GM21717 (cell line): ENCODE measurements around the gene GALNT18.

Experiments used
- ATAC-seq: cut with Tn5 transposase; IDR thresholded peaks from one replicate; pipeline ENCODE4 v1.9.1; 2021; ENCODE audit warnings: mild to moderate bottlenecking, moderate library complexity; ENCODE audit not compliant: unreplicated experiment

The GALNT18 gene

GRCh38 chr11:11568651-11569229, 53.1 kb downstream of the GALNT18 start:
- no peak for ATAC-seq

GRCh38 chr11:11567936-11568650, 53.7 kb downstream of the GALNT18 start:
- no peak for ATAC-seq

DNA sequence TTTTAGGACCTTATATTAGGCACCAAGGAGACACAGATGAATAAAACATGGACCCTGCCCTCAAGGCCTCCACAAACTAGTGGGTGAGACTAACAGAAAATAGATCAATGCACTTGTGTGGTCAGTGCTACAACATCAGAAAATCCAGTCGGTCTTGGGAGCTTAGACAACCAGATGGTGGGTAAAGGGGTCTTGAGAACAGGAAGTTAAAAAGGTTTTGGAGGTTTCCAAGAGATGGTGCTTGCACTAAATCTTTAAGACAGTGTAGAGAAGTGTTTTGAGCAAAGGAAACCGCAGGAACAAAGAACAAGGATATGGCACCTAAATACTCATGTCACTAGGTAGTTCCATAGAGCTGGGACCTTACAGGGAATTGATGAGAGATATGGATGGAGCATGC, 56.2 kb downstream of the GALNT18 start:
- ATAC-seq: no peak

DNA sequence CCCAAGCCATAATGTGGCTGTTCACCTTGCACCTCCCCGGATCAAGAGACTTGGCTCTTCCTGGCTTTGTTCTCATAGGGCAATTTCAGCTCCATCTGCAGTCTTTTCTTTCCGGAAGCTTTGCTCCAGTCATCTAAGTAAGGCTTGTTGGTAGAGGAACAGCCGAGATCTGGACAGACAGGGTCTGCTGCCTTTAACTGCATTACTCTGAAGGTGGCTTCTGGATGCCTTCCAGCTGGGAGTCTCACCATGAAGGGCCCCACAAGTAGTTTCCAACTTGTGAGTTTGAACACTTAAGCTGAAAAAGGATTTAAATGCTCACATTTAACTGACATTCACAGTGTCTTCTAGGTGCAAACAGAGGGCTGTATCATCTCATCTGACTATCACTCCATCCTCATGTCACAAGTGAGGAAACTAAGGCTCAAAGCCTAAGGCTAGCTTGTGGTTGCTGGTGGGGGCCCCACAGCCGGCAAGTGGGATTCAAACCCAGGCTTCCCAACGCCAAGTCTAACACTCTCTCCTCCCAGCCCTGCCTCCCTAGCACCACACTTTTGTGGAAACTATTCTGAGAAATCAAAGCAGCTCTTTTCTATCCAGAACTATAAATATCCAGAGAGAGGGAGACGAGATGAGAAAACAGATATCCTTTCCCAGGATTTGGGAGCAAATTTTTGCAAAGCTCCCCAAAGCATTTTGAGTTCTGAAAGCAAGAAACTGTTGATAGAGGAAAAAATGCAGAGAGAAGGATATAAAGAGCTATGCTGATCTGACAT, 58.4 kb downstream of the GALNT18 start:
- no peak for ATAC-seq

- ATAC-seq: no peak
Observed at GRCh38 chr11:11561991-11562390, 59.8 kb downstream of the GALNT18 start.

GRCh38 chr11:11558826-11559225, 63.0 kb downstream of the GALNT18 start:
- ATAC-seq: no peak

DNA sequence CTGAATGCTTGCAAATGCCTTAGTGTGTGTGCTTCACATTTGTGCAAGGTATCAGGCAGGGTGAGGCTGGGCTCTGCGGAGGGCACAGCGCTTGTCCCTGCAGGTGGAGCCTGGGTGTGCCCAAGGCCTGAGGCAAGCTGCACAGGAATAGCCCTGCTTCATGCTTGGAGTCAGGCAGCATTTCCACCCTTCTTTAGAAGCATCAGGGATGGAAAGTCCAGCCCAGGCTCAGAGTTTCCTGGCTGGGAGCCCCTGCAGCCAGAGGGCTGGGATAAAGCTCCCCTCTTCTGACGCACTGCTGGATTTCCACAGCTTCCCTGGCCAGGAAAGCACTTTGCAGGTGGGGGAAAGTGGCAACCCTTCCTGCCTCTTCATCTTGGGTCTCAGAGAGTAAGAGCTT, 63.4 kb downstream of the GALNT18 start:
- ATAC-seq: no peak

DNA sequence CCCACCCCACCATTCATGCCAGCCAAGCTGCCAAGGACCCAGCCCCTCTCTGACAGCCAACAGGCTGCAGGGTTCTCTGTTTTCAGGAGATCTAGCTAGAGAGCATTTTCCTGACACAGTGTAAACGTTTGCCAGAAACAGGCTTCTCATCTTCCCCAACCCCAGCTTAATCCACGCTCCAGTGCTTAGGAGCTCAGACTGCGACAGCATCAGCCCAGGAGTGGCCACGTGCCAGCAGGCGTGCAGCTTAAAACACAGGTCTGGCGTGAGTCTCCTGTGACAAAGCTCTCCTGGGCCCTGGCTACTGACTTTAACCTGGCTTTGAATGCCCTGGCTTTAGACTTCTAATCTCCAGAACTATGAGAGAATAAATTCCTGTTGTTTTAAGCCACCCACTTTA, 66.6 kb downstream of the GALNT18 start:
- no peak for ATAC-seq

- ATAC-seq: no peak
Observed at GRCh38 chr11:11553573-11553972, 68.2 kb downstream of the GALNT18 start.

DNA sequence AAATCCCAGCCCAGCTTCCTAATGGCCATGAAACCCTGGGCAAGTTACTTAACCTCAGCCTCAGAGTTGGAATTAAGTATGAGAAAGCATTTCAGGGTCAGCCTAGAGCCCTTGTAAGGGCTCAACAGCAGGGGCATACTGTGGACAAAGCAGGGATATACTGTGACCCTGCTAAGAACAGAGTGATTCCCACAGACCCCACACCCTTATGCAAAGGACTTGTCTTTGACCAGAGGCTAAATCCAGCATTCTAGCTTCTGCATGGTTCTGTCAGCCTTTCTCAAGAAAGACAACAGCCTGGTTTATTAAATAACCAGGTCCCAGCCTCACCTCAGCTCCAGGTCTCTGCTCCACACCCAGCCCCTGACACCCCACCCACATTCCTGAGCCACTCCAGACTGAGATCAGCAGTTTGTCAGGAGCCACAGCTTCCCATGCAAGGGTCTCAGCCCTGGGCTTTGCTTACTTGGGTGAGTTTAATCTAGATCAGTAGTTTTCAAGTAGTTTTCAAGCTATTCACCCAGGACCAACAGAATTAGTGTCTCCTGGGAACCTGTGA, 69.2 kb downstream of the GALNT18 start:
- ATAC-seq: no peak

DNA sequence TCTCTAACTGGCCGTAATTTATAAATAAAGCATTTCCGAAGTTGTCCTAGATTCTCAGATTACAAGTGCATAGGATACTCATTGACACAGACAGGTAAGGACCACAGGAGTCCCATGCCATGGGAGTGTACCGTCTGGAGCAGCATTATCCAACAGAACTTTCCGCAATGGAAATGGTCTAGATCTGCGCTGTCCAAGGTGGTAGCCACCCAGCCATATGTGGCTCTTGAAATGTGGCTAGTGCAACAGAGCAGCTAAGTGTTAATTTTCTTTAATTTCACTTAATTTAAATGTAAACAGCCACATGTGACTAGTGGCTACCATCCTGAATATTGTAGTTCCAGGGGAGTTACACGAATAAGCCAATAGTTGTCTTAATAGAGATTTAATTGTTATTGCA, 71.3 kb downstream of the GALNT18 start:
- ATAC-seq: no peak

DNA sequence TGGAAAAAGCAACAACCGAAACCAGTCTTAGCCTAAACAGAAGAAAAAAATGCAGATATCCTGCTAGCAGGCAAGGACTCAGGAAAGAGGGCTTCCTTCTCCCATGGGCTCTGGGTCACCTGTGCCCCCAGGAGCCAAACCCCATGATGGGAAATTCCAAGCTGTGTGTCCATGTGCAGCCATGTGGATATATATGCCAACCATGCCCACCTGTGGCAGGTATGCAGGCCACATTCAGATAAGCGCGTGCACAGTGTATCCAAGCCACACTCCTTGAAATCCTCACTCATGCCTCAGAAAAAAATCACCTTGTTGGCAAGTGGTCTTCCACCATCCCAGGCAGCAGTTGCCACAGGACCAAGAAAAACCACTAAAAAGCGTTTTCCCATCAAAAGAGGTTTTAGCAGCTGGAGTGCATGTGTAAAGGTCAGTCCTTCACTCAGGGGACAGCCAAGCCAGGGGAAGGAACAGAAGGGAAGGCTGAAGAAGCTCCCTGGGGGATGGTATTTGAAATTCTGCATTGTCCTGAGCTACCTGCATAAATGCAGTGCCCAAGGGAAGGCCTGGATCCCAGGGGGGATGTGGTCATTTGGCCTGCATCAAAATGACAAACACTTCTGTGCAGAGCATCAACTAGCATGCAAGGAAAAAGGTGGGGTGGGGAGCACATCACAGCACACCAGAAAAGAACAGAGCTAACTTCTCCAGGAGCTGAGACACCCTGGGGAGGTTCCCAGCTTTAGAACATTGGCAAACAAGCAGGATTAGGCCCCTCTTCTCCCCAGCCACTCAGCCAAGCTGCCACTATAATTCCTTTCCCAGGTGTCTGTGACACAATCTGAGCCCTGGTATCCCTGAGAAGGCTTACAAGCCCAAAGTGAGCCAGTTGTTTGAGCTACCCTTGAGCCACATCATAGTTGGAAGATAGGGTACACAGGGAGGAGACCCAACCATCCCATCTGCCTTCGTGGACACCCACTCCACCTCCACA, 76.2 kb downstream of the GALNT18 start:
- ATAC-seq: no peak

DNA sequence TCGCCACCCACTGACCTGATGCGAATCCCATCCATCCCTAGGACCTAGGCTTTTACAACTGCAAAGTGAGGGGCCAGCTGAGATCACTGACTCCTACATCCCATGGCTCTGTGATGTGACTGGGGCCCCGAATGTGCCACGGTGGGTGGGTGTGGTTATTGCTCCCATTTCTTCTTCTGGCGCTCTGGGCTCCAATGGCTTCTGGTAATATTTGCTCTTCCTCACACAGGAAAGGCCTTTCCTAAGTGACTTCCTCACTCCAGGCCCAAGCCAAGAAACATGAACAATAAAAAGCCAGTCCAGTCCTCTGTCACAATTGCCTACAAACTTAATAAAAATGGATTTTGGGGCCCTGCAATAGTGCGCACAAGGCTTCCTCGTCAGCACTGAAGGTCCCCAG, 78.1 kb downstream of the GALNT18 start:
- ATAC-seq: no peak

GRCh38 chr11:11540157-11540556, 81.6 kb downstream of the GALNT18 start:
- no peak for ATAC-seq

DNA sequence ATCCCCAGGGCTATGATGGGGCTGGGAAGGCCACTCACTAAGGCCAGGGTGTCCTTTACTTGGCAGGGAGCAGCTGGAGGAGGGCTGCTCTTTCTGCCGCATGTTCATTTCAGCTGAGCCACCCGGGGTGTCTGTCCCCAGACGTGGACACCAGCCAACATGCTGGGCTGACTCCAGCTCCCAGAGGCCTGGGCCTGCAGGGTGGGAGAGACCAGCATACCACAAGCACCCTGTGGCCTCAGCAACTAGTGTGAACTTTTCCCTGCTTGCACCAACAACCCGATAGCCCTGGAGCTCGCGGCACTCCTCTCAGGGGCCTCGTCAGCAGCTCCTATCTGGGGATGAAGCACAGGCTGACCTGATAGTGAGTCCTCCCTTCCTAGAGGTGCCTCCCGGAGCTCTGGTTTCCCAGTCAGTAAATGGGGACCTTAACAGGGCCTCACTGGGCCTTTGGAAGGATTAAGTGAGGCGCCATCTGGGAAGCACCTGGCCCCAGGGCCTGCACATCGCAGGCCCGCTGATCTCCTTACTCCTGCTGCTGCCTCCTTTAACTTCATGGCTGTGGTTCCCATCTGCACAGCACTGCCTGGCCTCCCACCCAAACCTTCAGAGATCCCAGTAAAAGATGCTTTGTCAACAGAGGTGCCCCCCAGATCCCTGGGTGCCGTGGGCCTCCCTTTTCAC, 83.4 kb downstream of the GALNT18 start:
- ATAC-seq: no peak

DNA sequence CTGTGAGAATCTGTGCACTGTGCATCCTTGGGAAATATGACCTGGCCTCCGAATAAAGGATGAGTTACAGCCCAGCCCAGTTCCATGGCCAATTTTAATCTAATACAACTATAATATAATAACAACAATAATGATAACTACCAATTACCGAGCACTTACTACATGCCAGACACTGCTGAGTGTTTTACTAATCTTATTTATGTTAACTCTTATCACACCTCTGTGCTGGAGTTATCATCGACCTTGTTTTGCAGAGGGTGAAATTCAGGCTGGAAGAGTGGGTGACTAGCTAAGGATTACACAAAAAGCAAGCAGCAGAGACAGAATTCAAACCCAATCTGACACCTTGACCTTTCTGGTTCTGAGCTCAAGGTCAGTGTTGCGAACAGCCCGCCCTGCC, 83.9 kb downstream of the GALNT18 start:
- ATAC-seq: no peak

DNA sequence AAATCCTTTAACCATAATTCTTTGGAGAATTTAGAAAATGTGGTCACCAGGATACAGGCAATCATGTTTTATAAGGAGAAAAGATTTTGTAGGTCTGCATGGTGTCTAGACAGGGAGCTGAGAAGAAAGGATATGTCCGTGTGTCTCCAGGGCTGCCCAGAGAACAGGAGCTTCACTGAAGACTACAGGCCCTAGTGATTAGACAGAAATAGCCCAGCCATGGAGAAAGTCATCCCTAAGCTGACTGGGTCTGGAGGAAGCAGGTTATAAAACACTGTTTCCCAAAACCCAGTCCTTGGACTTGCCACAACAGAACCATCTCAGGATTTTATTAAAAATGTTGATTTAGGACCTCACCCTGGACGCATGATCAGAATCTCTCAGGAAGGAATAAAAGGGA, 84.4 kb downstream of the GALNT18 start:
- no peak for ATAC-seq

- ATAC-seq: no peak
Observed at GRCh38 chr11:11536650-11537049, 85.2 kb downstream of the GALNT18 start.

DNA sequence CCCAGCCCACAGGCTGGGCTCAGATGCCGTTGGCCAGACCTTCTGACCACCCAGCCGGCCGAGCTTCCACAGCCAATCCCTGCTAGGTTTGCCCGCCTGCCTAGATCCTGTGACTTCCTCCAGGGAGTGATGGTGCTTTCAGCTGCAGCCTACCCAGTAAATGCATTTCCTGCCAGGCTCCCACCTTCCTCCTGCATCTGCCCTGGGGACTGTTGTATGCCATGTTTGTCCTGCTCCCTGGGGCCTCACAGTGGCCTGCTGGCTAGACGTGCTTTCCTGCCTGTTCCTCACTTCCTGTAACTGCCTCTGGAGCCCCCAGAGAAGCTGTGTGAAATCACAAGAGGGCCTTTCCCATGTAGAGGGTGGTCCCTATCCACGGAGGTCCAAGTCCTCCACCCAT, 86.2 kb downstream of the GALNT18 start:
- ATAC-seq: no peak

- ATAC-seq: no peak
Observed at GRCh38 chr11:11534981-11535380, 86.8 kb downstream of the GALNT18 start.
